OCI-LY7 (cell line): ENCODE results near the gene ARRDC5. TPM values are rescaled to one million over a fixed set of nuclear protein-coding genes. Genes with fewer than 3 reads are reported as not detected.
"Not testable (repeated sequence)": the region's sequence is repeated elsewhere in the genome, so short reads cannot be mapped to it uniquely, and the experiment has no call there.

Source experiments
- BruUV-seq: library from RNA; stranded (reverse); fragments of 400-500 nt; replicated peaks from 2 replicates; lab custom pipeline; 2021; lab: Mats Ljungman, UMichigan
- CTCF ChIA-PET: fragments of 300-600 bp; sonication (Branson Sonifier 250); formaldehyde crosslinking; loops from one replicate; lab custom pipeline; 2022; ENCODE audit warnings: antibody characterized with exemption; ENCODE audit not compliant: unreplicated experiment; lab: Charles Lee
- POLR2A ChIA-PET: fragments of 300-600 bp; sonication (Branson Sonifier 250); formaldehyde crosslinking; loops from one replicate; lab custom pipeline; 2022; ENCODE audit warnings: antibody characterized with exemption; lab: Charles Lee
- DNase-seq: peaks from one replicate; pipeline ENCODE4 v3.0.0-alpha.2; 2015; ENCODE audit warnings: low spot score
- H2AFZ ChIP-seq: fragments of 200-600 bp; sonication (generic), shearing (Covaris generic); 2 replicates; pipeline ENCODE4 v1.6.1; 2014; ENCODE audit warnings: mild to moderate bottlenecking, antibody characterized with exemption, low read length, moderate library complexity
- H3K27ac ChIP-seq: fragments of 200-600 bp; sonication (generic); 2 replicates; pipeline ENCODE4 v1.5.1; 2014; ENCODE audit warnings: mixed run types, low read depth, mild to moderate bottlenecking, moderate library complexity, low read length, inconsistent platforms; ENCODE audit not compliant: poor library complexity, severe bottlenecking
- H3K36me3 ChIP-seq: fragments of 200-600 bp; sonication (generic); 2 replicates; pipeline ENCODE4 v1.6.1; 2014; ENCODE audit warnings: mild to moderate bottlenecking, antibody characterized with exemption, low read length, moderate library complexity, mixed read lengths; ENCODE audit not compliant: insufficient read depth
- H3K4me1 ChIP-seq: fragments of 200-600 bp; sonication (generic); 2 replicates; pipeline ENCODE4 v1.5.1; 2014; ENCODE audit warnings: mild to moderate bottlenecking, low read length; ENCODE audit not compliant: insufficient read depth, poor library complexity, severe bottlenecking
- H3K4me2 ChIP-seq: fragments of 200-600 bp; sonication (generic); 2 replicates; pipeline ENCODE4 v1.6.1; 2014; ENCODE audit warnings: mild to moderate bottlenecking, low read length
- H3K4me3 ChIP-seq: fragments of 200-600 bp; sonication (generic); 2 replicates; pipeline ENCODE4 v1.5.1; 2014; ENCODE audit warnings: mild to moderate bottlenecking, low read depth, low read length; ENCODE audit not compliant: poor library complexity, severe bottlenecking
- H3K79me2 ChIP-seq: fragments of 200-600 bp; sonication (generic); 2 replicates; pipeline ENCODE4 v1.6.1; 2016; ENCODE audit warnings: low read depth, mild to moderate bottlenecking, low read length, moderate library complexity, mixed read lengths; ENCODE audit not compliant: insufficient read depth
- H3K9me2 ChIP-seq: fragments of 200-600 bp; sonication (generic); 2 replicates; pipeline ENCODE4 v1.6.1; 2016; ENCODE audit warnings: mild to moderate bottlenecking, low read length, mixed read lengths; ENCODE audit not compliant: insufficient read depth
- H3K9me3 ChIP-seq: fragments of 200-600 bp; sonication (generic); 2 replicates; pipeline ENCODE4 v1.6.1; 2014; ENCODE audit warnings: mild to moderate bottlenecking, mixed run types, low read length, mixed read lengths
- H4K20me1 ChIP-seq: fragments of 200-600 bp; sonication (generic); 2 replicates; pipeline ENCODE4 v1.6.1; 2014; ENCODE audit warnings: mild to moderate bottlenecking, antibody characterized with exemption, low read length, moderate library complexity, mixed read lengths; ENCODE audit not compliant: insufficient read depth
- CTCF ChIP-seq: fragments of 200-600 bp; sonication (generic); conservative IDR thresholded peaks from 2 replicates; pipeline ENCODE4 v1.5.1; 2014; ENCODE audit warnings: mild to moderate bottlenecking, antibody characterized with exemption, low read length, moderate library complexity, mixed read lengths
- EZH2phosphoT487 ChIP-seq: fragments of 200-600 bp; sonication (generic); IDR thresholded peaks from 2 replicates; pipeline ENCODE4 v1.6.1; 2018; ENCODE audit warnings: low read depth, borderline replicate concordance, mild to moderate bottlenecking, mixed run types, antibody characterized with exemption, low read length, moderate library complexity, mixed read lengths
- intact Hi-C: fragments of 100-400 bp; cut with micrococcal nuclease; formaldehyde crosslinking; loops from one replicate; pipeline ENCODE4 v1.10.0; 2022; ENCODE audit not compliant: unreplicated experiment
- total RNA-seq, 2 experiments: library from RNA; depleted of rRNA in 1 of 2; stranded (reverse); fragments of >200 nt in 1 of 2; shearing (Covaris generic) in 1 of 2; gene quantifications; 2 replicates each; pipeline ENCODE4 v1.2.3, GENCODE V29; 2014 to 2022

Gene ARRDC5
- total RNA-seq, 2 experiments from 2014 or later: not detected

DNA sequence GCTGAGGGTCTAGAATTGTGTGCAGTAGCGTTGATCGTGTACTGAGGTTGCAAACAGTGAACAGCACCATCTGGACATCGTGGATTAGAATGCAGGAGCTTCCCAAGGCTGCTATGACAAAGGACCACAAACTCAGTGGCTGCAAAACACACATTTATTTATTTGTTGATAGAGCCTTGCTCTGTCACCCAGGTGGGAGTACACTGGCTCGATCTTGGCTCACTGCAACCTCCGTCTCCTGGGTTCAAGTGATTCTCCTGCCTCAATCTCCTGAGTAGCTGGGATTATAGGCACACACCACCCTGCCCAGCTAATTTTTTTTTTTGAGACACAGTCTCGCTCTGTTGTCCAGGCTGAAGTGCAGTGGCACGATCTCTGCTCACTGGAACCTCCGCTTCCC is 4.3 kb upstream of the ARRDC5 start:
- no peaks in the 10 kb centered on the region for H3K9me3 ChIP-seq
- H3K4me2 ChIP-seq: no peak overlapping the region
- no peak overlapping the region for H3K27ac ChIP-seq
- H3K36me3 ChIP-seq: peaks cover 18% of the 10 kb centered on the region
- peaks cover 22% of the 10 kb centered on the region for H3K4me1 ChIP-seq
- TF ChIP-seq EZH2phosphoT487 (no peak), CTCF (no peak)
- no TSS peak for BruUV-seq
- no peak overlapping the region for H3K4me3 ChIP-seq
- no peak overlapping the region for H2AFZ ChIP-seq
- H4K20me1 ChIP-seq: 0 out of 2 replicates have a peak, but pooled peaks cover under 1% of the 10 kb centered on the region
- H3K9me2 ChIP-seq: no peaks in the 10 kb centered on the region
- CTCF ChIA-PET: no interaction called here
- POLR2A ChIA-PET: interaction anchor here (0.6 kb wide), 1 partner anchor 13 kb away, joined by 5 read pairs; no protein-coding TSS in a partner anchor
- DNase-seq: no peak
- intact Hi-C loops: no loop called here
- H3K79me2 ChIP-seq: peaks cover 21% of the 10 kb centered on the region

- no peaks in the 10 kb centered on the region for H3K36me3 ChIP-seq
- no peaks in the 10 kb centered on the region for H3K9me2 ChIP-seq
- intact Hi-C loops: no loop called here
- no peaks in the 10 kb centered on the region for H4K20me1 ChIP-seq
- H2AFZ ChIP-seq: no peak overlapping the region
- H3K27ac ChIP-seq: no peak overlapping the region
- H3K9me3 ChIP-seq: no peaks in the 10 kb centered on the region
- no peaks in the 10 kb centered on the region for H3K79me2 ChIP-seq
- DNase-seq: no peak
- H3K4me2 ChIP-seq: no peak overlapping the region
- TF ChIP-seq CTCF (no peak), EZH2phosphoT487 (no peak)
- ChIA-PET CTCF (no interaction called here), POLR2A (no interaction called here)
- BruUV-seq: no TSS peak
- H3K4me3 ChIP-seq: no peak overlapping the region
- peaks cover 14% of the 10 kb centered on the region for H3K4me1 ChIP-seq
Observed at GRCh38 chr19:4904481-4904880, 1.8 kb upstream of the ARRDC5 start.

DNA sequence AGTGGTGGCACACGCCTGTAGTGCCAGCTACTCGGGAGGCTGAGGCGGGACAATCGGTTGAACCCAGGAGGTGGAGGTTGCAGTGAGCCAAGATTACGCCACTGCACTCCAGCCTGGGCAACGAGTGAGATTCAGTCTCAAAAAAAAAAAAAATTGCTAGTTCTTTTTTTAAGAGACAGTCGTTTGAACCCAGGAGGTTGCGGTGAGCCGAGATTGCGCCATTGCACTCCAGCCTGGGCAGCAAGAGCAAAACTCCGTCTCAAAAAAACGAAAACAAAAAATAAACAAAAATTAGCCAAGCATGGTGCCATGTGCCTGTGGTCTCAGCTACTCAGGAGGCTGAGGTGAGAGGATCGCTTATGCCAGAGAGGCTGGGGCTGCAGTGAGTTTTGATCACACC is 1.8 kb downstream of the ARRDC5 start:
- H3K27ac ChIP-seq, DNase-seq, intact Hi-C loops, H3K9me3 ChIP-seq, H2AFZ ChIP-seq, H3K9me2 ChIP-seq, H3K4me2 ChIP-seq, CTCF ChIA-PET, POLR2A ChIA-PET, H3K79me2 ChIP-seq, H3K4me3 ChIP-seq, H3K36me3 ChIP-seq, H4K20me1 ChIP-seq, H3K4me1 ChIP-seq, BruUV-seq: not testable (repeated sequence)
